Activated CD4-positive, alpha-beta T cell treated with anti-CD3 and anti-CD28 coated beads, Interleukin-2, amount 10 ng/mL, durations not matched to agents 7 days and 5 days (primary cell): ENCODE measurements around the gene TMEM217. TPM values are rescaled to one million over a fixed set of nuclear protein-coding genes. Genes with fewer than 3 reads are reported as not detected.
A peak's percentile ranks its signal among the peaks of the same experiment; 100 is the strongest.

Experiments
- CTCF ChIA-PET: fragments of 350-600 bp; sonication (Branson Sonifier 250); formaldehyde crosslinking; loops from one replicate; lab custom pipeline; 2021; ENCODE audit warnings: antibody characterized with exemption; lab: Charles Lee
- POLR2A ChIA-PET: fragments of 350-600 bp; sonication (Branson Sonifier 250); formaldehyde crosslinking; loops from one replicate; lab custom pipeline; 2021; ENCODE audit warnings: antibody characterized with exemption; lab: Charles Lee
- DNase-seq: peaks from one replicate; pipeline ENCODE4 v3.0.0-alpha.2; 2020
- H3K27ac Mint-ChIP-seq: one replicate; pipeline ENCODE4 v1.8.0; 2021; ENCODE audit warnings: mild to moderate bottlenecking, moderate library complexity, mixed read lengths
- H3K27me3 Mint-ChIP-seq: one replicate; pipeline ENCODE4 v1.8.0; 2021; ENCODE audit warnings: mixed read lengths
- H3K36me3 Mint-ChIP-seq: one replicate; pipeline ENCODE4 v1.8.0; 2021; ENCODE audit warnings: low read depth, mixed read lengths
- H3K4me1 Mint-ChIP-seq: one replicate; pipeline ENCODE4 v1.8.0; 2021; ENCODE audit warnings: mixed read lengths
- H3K4me3 Mint-ChIP-seq: one replicate; pipeline ENCODE4 v1.8.0; 2021; ENCODE audit warnings: mild to moderate bottlenecking, moderate library complexity, mixed read lengths
- H3K9me3 Mint-ChIP-seq: one replicate; pipeline ENCODE4 v1.8.0; 2021; ENCODE audit warnings: mixed read lengths
- total RNA-seq, 2 experiments: library from RNA; stranded (reverse); gene quantifications; one replicate each; pipeline ENCODE4 v1.2.3, GENCODE V29; 2021

TMEM217 gene
- total RNA-seq, 2 experiments from 2014 or later = 0.92 to 1.3 TPM

GRCh38 chr6:37221585-37222124 lies 36.3 kb downstream of the TMEM217 start:
- POLR2A ChIA-PET = no interaction called here
- peak overlapping the region; percentile 47 for H3K27ac Mint-ChIP-seq

GRCh38 chr6:37218511-37218910 lies 39.4 kb downstream of the TMEM217 start:
- peaks cover 37% of the 10 kb centered on the region for H3K4me1 Mint-ChIP-seq
- no peaks in the 10 kb centered on the region for H3K36me3 Mint-ChIP-seq
- H3K27ac Mint-ChIP-seq = no peak overlapping the region
- no peaks in the 10 kb centered on the region for H3K27me3 Mint-ChIP-seq
- DNase-seq = no peak
- ChIA-PET POLR2A (no interaction called here), CTCF (interaction anchor here (1.8 to 14.4 kb wide), 2 partner anchors 196 to 197 kb away, joined by 4 to 482 read pairs; no protein-coding TSS in a partner anchor)
- no peaks in the 10 kb centered on the region for H3K9me3 Mint-ChIP-seq
- no peak overlapping the region for H3K4me3 Mint-ChIP-seq

More at GRCh38 chr6:37221585-37222124, 36.3 kb downstream of the TMEM217 start:
- Mint-ChIP-seq H3K9me3 (no peaks in the 10 kb centered on the region), H3K27me3 (no peaks in the 10 kb centered on the region), H3K4me1 (peaks cover 35% of the 10 kb centered on the region), H3K36me3 (no peaks in the 10 kb centered on the region), H3K4me3 (peak overlapping the region; percentile 69)
- CTCF ChIA-PET = interaction anchor here (0.9 to 4.9 kb wide), 7 partner anchors 9 to 200 kb away, joined by 3 to 34 read pairs (median 3); no protein-coding TSS in a partner anchor
- no peak for DNase-seq

GRCh38 chr6:37218061-37218460 lies 39.9 kb downstream of the TMEM217 start:
- Mint-ChIP-seq H3K9me3 (no peaks in the 10 kb centered on the region), H3K27me3 (no peaks in the 10 kb centered on the region), H3K27ac (no peak overlapping the region), H3K36me3 (no peaks in the 10 kb centered on the region), H3K4me1 (peaks cover 35% of the 10 kb centered on the region), H3K4me3 (no peak overlapping the region)
- no peak for DNase-seq
- POLR2A ChIA-PET = no interaction called here
- CTCF ChIA-PET = interaction anchor here (0.9 to 14.4 kb wide), 2 partner anchors 20 to 195 kb away, joined by 3 to 482 read pairs; no protein-coding TSS in a partner anchor

GRCh38 chr6:37212268-37212667 lies 45.7 kb downstream of the TMEM217 start:
- Mint-ChIP-seq H3K4me3 (no peak overlapping the region), H3K36me3 (peaks cover 3% of the 10 kb centered on the region), H3K4me1 (peaks cover 42% of the 10 kb centered on the region), H3K27me3 (no peaks in the 10 kb centered on the region), H3K27ac (no peak overlapping the region), H3K9me3 (no peaks in the 10 kb centered on the region)
- ChIA-PET POLR2A (no interaction called here), CTCF (interaction anchor here (1.1 to 14.4 kb wide), 10 partner anchors 7 to 453 kb away, joined by 3 to 482 read pairs (median 4); no protein-coding TSS in a partner anchor)
- DNase-seq = no peak

GRCh38 chr6:37210313-37210968 lies 47.5 kb downstream of the TMEM217 start:
- H3K9me3 Mint-ChIP-seq = no peaks in the 10 kb centered on the region
- ChIA-PET POLR2A (interaction anchor here (0.6 to 2.3 kb wide), 6 partner anchors 38 to 192 kb away, joined by 3 to 22 read pairs (median 8); partner anchors contain the start of genes TBC1D22B and TMEM217), CTCF (interaction anchor here (0.6 to 14.4 kb wide), 34 partner anchors 9 to 451 kb away, joined by 3 to 482 read pairs (median 5); partner anchors contain the start of genes C6orf89, PIM1 and PPIL1)
- H3K27me3 Mint-ChIP-seq = no peaks in the 10 kb centered on the region
- H3K36me3 Mint-ChIP-seq = peaks cover 6% of the 10 kb centered on the region
- H3K4me3 Mint-ChIP-seq = no peak overlapping the region
- H3K27ac Mint-ChIP-seq = peak overlapping the region; percentile 89
- peak; percentile 86 for DNase-seq
- H3K4me1 Mint-ChIP-seq = peaks cover 59% of the 10 kb centered on the region

- no peaks in the 10 kb centered on the region for H3K27me3 Mint-ChIP-seq
- peaks cover 6% of the 10 kb centered on the region for H3K36me3 Mint-ChIP-seq
- H3K9me3 Mint-ChIP-seq = no peaks in the 10 kb centered on the region
- peaks cover 62% of the 10 kb centered on the region for H3K4me1 Mint-ChIP-seq
- ChIA-PET POLR2A (interaction anchor here (0.6 to 2.3 kb wide), 8 partner anchors 33 to 191 kb away, joined by 3 to 22 read pairs (median 7); partner anchors contain the start of genes TBC1D22B and TMEM217), CTCF (interaction anchor here (0.6 to 14.4 kb wide), 40 partner anchors 8 to 450 kb away, joined by 3 to 482 read pairs (median 5); partner anchors contain the start of genes C6orf89, PIM1 and PPIL1)
- H3K27ac Mint-ChIP-seq = peak overlapping the region; percentile 89
- H3K4me3 Mint-ChIP-seq = peak overlapping the region; percentile 35
- DNase-seq = peak; percentile 77
These were observed 48.3 kb downstream of the TMEM217 start for GRCh38 chr6:37209461-37210205.

- Mint-ChIP-seq H3K4me3 (no peak overlapping the region), H3K9me3 (no peaks in the 10 kb centered on the region), H3K4me1 (peaks cover 68% of the 10 kb centered on the region), H3K27ac (peak overlapping the region; percentile 89), H3K27me3 (no peaks in the 10 kb centered on the region), H3K36me3 (peaks cover 6% of the 10 kb centered on the region)
- ChIA-PET CTCF (interaction anchor here (0.6 to 14.4 kb wide), 18 partner anchors 8 to 443 kb away, joined by 3 to 482 read pairs (median 6); partner anchors contain the start of genes C6orf89 and PIM1), POLR2A (interaction anchor here (0.6 to 2.3 kb wide), 4 partner anchors 32 to 187 kb away, joined by 4 to 22 read pairs (median 9); no protein-coding TSS in a partner anchor)
- no peak for DNase-seq
These were observed 49.2 kb downstream of the TMEM217 start for GRCh38 chr6:37208793-37209192.

- Mint-ChIP-seq H3K36me3 (peaks cover 6% of the 10 kb centered on the region), H3K27ac (peak overlapping the region; percentile 86), H3K27me3 (no peaks in the 10 kb centered on the region), H3K4me3 (peak overlapping the region; percentile 6), H3K9me3 (no peaks in the 10 kb centered on the region), H3K4me1 (peaks cover 76% of the 10 kb centered on the region)
- ChIA-PET POLR2A (interaction anchor here (0.6 kb wide), 1 partner anchor 21 kb away, joined by 4 read pairs; no protein-coding TSS in a partner anchor), CTCF (interaction anchor here (0.6 to 14.4 kb wide), 13 partner anchors 8 to 732 kb away, joined by 3 to 482 read pairs (median 5); partner anchors contain the start of genes C6orf89 and PIM1)
- DNase-seq = peak; percentile 93
These were observed 50.0 kb downstream of the TMEM217 start for GRCh38 chr6:37207903-37208456.

GRCh38 chr6:37206622-37207021 lies 51.3 kb downstream of the TMEM217 start:
- Mint-ChIP-seq H3K27me3 (no peaks in the 10 kb centered on the region), H3K27ac (peak overlapping the region; percentile 15), H3K36me3 (peaks cover 7% of the 10 kb centered on the region), H3K9me3 (no peaks in the 10 kb centered on the region), H3K4me1 (peaks cover 81% of the 10 kb centered on the region), H3K4me3 (no peak overlapping the region)
- ChIA-PET CTCF (interaction anchor here (1.2 to 14.4 kb wide), 5 partner anchors 16 to 184 kb away, joined by 3 to 482 read pairs (median 73); partner anchors contain the start of gene PIM1), POLR2A (no interaction called here)
- no peak for DNase-seq

- CTCF ChIA-PET = interaction anchor here (1.2 to 14.4 kb wide), 6 partner anchors 12 to 183 kb away, joined by 3 to 482 read pairs (median 8); partner anchors contain the start of gene PIM1
- H3K4me1 Mint-ChIP-seq = peaks cover 83% of the 10 kb centered on the region
- no peak overlapping the region for H3K4me3 Mint-ChIP-seq
- no peaks in the 10 kb centered on the region for H3K27me3 Mint-ChIP-seq
- no peak for DNase-seq
- H3K27ac Mint-ChIP-seq = peak overlapping the region; percentile 71
- peaks cover 7% of the 10 kb centered on the region for H3K36me3 Mint-ChIP-seq
- H3K9me3 Mint-ChIP-seq = no peaks in the 10 kb centered on the region
- POLR2A ChIA-PET = no interaction called here
These were observed 52.0 kb downstream of the TMEM217 start for GRCh38 chr6:37205997-37206340.

- ChIA-PET POLR2A (interaction anchor here (0.5 kb wide), 1 partner anchor 156 kb away, joined by 5 read pairs; no protein-coding TSS in a partner anchor), CTCF (interaction anchor here (1.2 to 14.4 kb wide), 7 partner anchors 8 to 182 kb away, joined by 3 to 482 read pairs (median 9); partner anchors contain the start of gene PIM1)
- Mint-ChIP-seq H3K27me3 (no peaks in the 10 kb centered on the region), H3K4me1 (peaks cover 78% of the 10 kb centered on the region), H3K27ac (peak overlapping the region; percentile 71), H3K36me3 (peaks cover 7% of the 10 kb centered on the region), H3K9me3 (no peaks in the 10 kb centered on the region), H3K4me3 (peak overlapping the region; percentile 2)
- no peak for DNase-seq
These were observed 52.6 kb downstream of the TMEM217 start for GRCh38 chr6:37205175-37205996.
